Neural cell (in vitro differentiated cells): ENCODE data around the gene ABHD4. TPM values are rescaled to one million over a fixed set of nuclear protein-coding genes. Genes with fewer than 3 reads are reported as not detected.

ENCODE experiments used
- H2AFZ ChIP-seq: fragments of 200-600, 300-800 bp; sonication (generic), shearing (Covaris generic); 2 replicates; pipeline ENCODE4 v1.6.0; 2014; ENCODE audit warnings: low read depth, mild to moderate bottlenecking, antibody characterized with exemption, low read length, moderate library complexity
- H3F3A ChIP-seq: fragments of 200-600 bp; shearing (Covaris generic); 2 replicates; pipeline ENCODE4 v1.6.1; 2016; ENCODE audit warnings: mild to moderate bottlenecking, moderate library complexity, mixed read lengths, antibody characterized with exemption, low read length; ENCODE audit not compliant: insufficient read depth, poor library complexity, severe bottlenecking
- H3K27ac ChIP-seq: fragments of 200-600, 300-800 bp; sonication (generic), shearing (Covaris generic); 2 replicates; pipeline ENCODE4 v1.5.1; 2014; ENCODE audit warnings: mild to moderate bottlenecking, low read length, moderate library complexity
- H3K27me3 ChIP-seq: fragments of 300-800, 200-600 bp; sonication (generic), shearing (Covaris generic); 2 replicates; pipeline ENCODE4 v1.6.0; 2014; ENCODE audit warnings: mild to moderate bottlenecking, low read depth, low read length, moderate library complexity; ENCODE audit not compliant: insufficient read depth
- H3K36me3 ChIP-seq: fragments of 300-800, 200-600 bp; sonication (generic), shearing (Covaris generic); 2 replicates; pipeline ENCODE4 v1.5.1; 2014; ENCODE audit warnings: mild to moderate bottlenecking, antibody characterized with exemption, low read length, moderate library complexity; ENCODE audit not compliant: insufficient read depth
- H3K4me2 ChIP-seq: fragments of 300-800, 200-600 bp; sonication (generic), shearing (Covaris generic); 2 replicates; pipeline ENCODE4 v1.6.0; 2014; ENCODE audit warnings: mild to moderate bottlenecking, low read length
- H3K4me3 ChIP-seq: fragments of 300-800, 200-600 bp; sonication (generic), shearing (Covaris generic); 2 replicates; pipeline ENCODE4 v1.5.1; 2014; ENCODE audit warnings: mild to moderate bottlenecking, low read length, moderate library complexity
- H3K79me2 ChIP-seq: fragments of 200-600 bp; shearing (Covaris generic); replicated peaks from 2 replicates; pipeline ENCODE4 v1.6.0; 2014; ENCODE audit warnings: mild to moderate bottlenecking, low read length, moderate library complexity; ENCODE audit not compliant: insufficient read depth
- H3K9ac ChIP-seq: fragments of 300-800, 200-600 bp; sonication (generic), shearing (Covaris generic); 2 replicates; pipeline ENCODE4 v1.6.1; 2016; ENCODE audit warnings: mild to moderate bottlenecking, low read length, mixed read lengths
- H3K9me2 ChIP-seq: fragments of 200-600 bp; shearing (Covaris generic); 2 replicates; pipeline ENCODE4 v1.6.1; 2016; ENCODE audit warnings: mild to moderate bottlenecking, low read length, mixed read lengths; ENCODE audit not compliant: insufficient read depth
- H3K9me3 ChIP-seq: fragments of 200-600, 300-800 bp; sonication (generic), shearing (Covaris generic); 2 replicates; pipeline ENCODE4 v1.6.1; 2016; ENCODE audit warnings: mild to moderate bottlenecking, mixed run types, low read length, moderate library complexity, mixed read lengths
- H4K20me1 ChIP-seq: fragments of 200-600 bp; shearing (Covaris generic); 2 replicates; pipeline ENCODE4 v1.6.1; 2016; ENCODE audit warnings: mild to moderate bottlenecking, mixed run types; ENCODE audit not compliant: insufficient read depth
- CTCF ChIP-seq: fragments of 450-650 bp; IDR thresholded peaks from 2 replicates; pipeline ENCODE4 v1.5.1; 2014; ENCODE audit warnings: antibody characterized with exemption, mild to moderate bottlenecking, moderate library complexity; ENCODE audit not compliant: poor library complexity, severe bottlenecking
- EP300 ChIP-seq: fragments of 450-650 bp; conservative IDR thresholded peaks from 2 replicates; pipeline ENCODE4 v1.6.1; 2014; ENCODE audit warnings: antibody characterized with exemption, mild to moderate bottlenecking, moderate library complexity; ENCODE audit not compliant: poor library complexity, severe bottlenecking
- EZH2 ChIP-seq: fragments of 200-600, 300-800 bp; shearing (Covaris generic), sonication (generic); IDR thresholded peaks from 2 replicates; pipeline ENCODE4 v1.6.1; 2014; ENCODE audit warnings: antibody characterized with exemption, low read length, borderline replicate concordance, mild to moderate bottlenecking; ENCODE audit not compliant: insufficient read depth, poor library complexity, severe bottlenecking
- MXI1 ChIP-seq: fragments of 450-650 bp; conservative IDR thresholded peaks from 2 replicates; pipeline ENCODE4 v1.6.1; 2014; ENCODE audit warnings: antibody characterized with exemption, mild to moderate bottlenecking; ENCODE audit not compliant: poor library complexity, severe bottlenecking
- POLR2AphosphoS5 ChIP-seq: IDR thresholded peaks from 2 replicates; pipeline ENCODE4 v1.6.1; 2012
- RAD21 ChIP-seq: fragments of 450-650 bp; conservative IDR thresholded peaks from 2 replicates; pipeline ENCODE4 v1.6.1; 2014; ENCODE audit warnings: antibody characterized with exemption, mild to moderate bottlenecking, moderate library complexity
- REST ChIP-seq: IDR thresholded peaks from 2 replicates; pipeline ENCODE4 v1.6.1; 2012; ENCODE audit warnings: borderline replicate concordance
- SMC3 ChIP-seq: fragments of 450-650 bp; conservative IDR thresholded peaks from 2 replicates; pipeline ENCODE4 v1.6.1; 2014; ENCODE audit warnings: antibody characterized with exemption, mild to moderate bottlenecking, moderate library complexity; ENCODE audit not compliant: poor library complexity
- TAF1 ChIP-seq: IDR thresholded peaks from 2 replicates; pipeline ENCODE4 v1.6.1; 2012; ENCODE audit warnings: low read depth
- polyA plus RNA-seq: library from polyadenylated mRNA; depleted of rRNA; stranded (reverse); fragments of >200 nt; gene quantifications from 2 replicates; pipeline ENCODE4 v1.2.3, GENCODE V29; 2014

ABHD4 gene
- polyA plus RNA-seq, 1 donor from 2014 or later = 2.6 TPM

- Histone ChIP-seq H2AFZ (no peak overlapping the region), H3K36me3 (no peaks in the 10 kb centered on the region), H4K20me1 (no peaks in the 10 kb centered on the region), H3K27me3 (no peaks in the 10 kb centered on the region), H3K9me2 (no peaks in the 10 kb centered on the region), H3K79me2 (no peaks in the 10 kb centered on the region), H3K4me3 (no peak overlapping the region), H3K27ac (no peak overlapping the region), H3K9ac (peak overlapping the region; percentile 13), H3K4me2 (no peak overlapping the region), H3F3A (no peaks in the 10 kb centered on the region), H3K9me3 (no peaks in the 10 kb centered on the region)
- TF ChIP-seq CTCF = no peak
- no peak for TF ChIP-seq POLR2AphosphoS5
- TF ChIP-seq EP300 = no peak
- no peak for TF ChIP-seq SMC3
- TF ChIP-seq TAF1 = no peak
- no peak for TF ChIP-seq RAD21
- TF ChIP-seq MXI1 = no peak
- TF ChIP-seq EZH2 = no peak
- no peak for TF ChIP-seq REST
Observed at GRCh38 chr14:22557846-22558220, 40.3 kb upstream of the ABHD4 start.

- no peak overlapping the region for H2AFZ ChIP-seq
- H3K79me2 ChIP-seq = no peaks in the 10 kb centered on the region
- H3K4me3 ChIP-seq = no peak overlapping the region
- H3K9ac ChIP-seq = peak overlapping the region; percentile 13
- H3F3A ChIP-seq = no peaks in the 10 kb centered on the region
- no peaks in the 10 kb centered on the region for H3K9me2 ChIP-seq
- no peaks in the 10 kb centered on the region for H3K36me3 ChIP-seq
- H4K20me1 ChIP-seq = no peaks in the 10 kb centered on the region
- no peak overlapping the region for H3K27ac ChIP-seq
- H3K4me2 ChIP-seq = no peak overlapping the region
- no peaks in the 10 kb centered on the region for H3K9me3 ChIP-seq
- TF ChIP-seq REST = no peak
- no peak for TF ChIP-seq EZH2
- TF ChIP-seq MXI1 = no peak
- no peak for TF ChIP-seq CTCF
- no peak for TF ChIP-seq EP300
- no peaks in the 10 kb centered on the region for H3K27me3 ChIP-seq
Observed at GRCh38 chr14:22558221-22558913, 39.7 kb upstream of the ABHD4 start.
